Measurements from ENCODE around the gene DCBLD2.

DCBLD2 gene

GRCh38 chr3:98788651-98789050 lies 112.8 kb downstream of the DCBLD2 start:
- no peak for DNase-seq

GRCh38 chr3:98787181-98787580 lies 114.3 kb downstream of the DCBLD2 start:
- DNase-seq, result no peak

GRCh38 chr3:98786364-98787006 lies 115.0 kb downstream of the DCBLD2 start:
- no peak for DNase-seq

- no peak for DNase-seq
Observed at GRCh38 chr3:98784666-98785600, 116.6 kb downstream of the DCBLD2 start.

GRCh38 chr3:98784042-98784441 lies 117.5 kb downstream of the DCBLD2 start:
- no peak for DNase-seq

GRCh38 chr3:98782824-98783500 lies 118.5 kb downstream of the DCBLD2 start:
- DNase-seq, result no peak

GRCh38 chr3:98780343-98780742 lies 121.2 kb downstream of the DCBLD2 start:
- DNase-seq, result no peak

GRCh38 chr3:98779541-98780335 lies 121.8 kb downstream of the DCBLD2 start:
- no peak for DNase-seq

GRCh38 chr3:98778852-98779413 lies 122.6 kb downstream of the DCBLD2 start:
- no peak for DNase-seq

- DNase-seq, result no peak
Observed at GRCh38 chr3:98778383-98778782, 123.1 kb downstream of the DCBLD2 start.

- DNase-seq, result no peak
Observed at GRCh38 chr3:98777801-98778220, 123.7 kb downstream of the DCBLD2 start.

GRCh38 chr3:98777286-98777685 lies 124.2 kb downstream of the DCBLD2 start:
- DNase-seq, result no peak

- DNase-seq, result no peak
Observed at GRCh38 chr3:98776140-98776493, 125.4 kb downstream of the DCBLD2 start.

GRCh38 chr3:98775459-98776139 lies 125.9 kb downstream of the DCBLD2 start:
- no peak for DNase-seq

GRCh38 chr3:98772022-98772421 lies 129.5 kb downstream of the DCBLD2 start:
- DNase-seq, result no peak

- no peak for DNase-seq
Observed at GRCh38 chr3:98770261-98771039, 131.0 kb downstream of the DCBLD2 start.

- DNase-seq, result no peak
Observed at GRCh38 chr3:98769448-98769847, 132.0 kb downstream of the DCBLD2 start.

- no peak for DNase-seq
Observed at GRCh38 chr3:98768961-98769360, 132.5 kb downstream of the DCBLD2 start.

- no peak for DNase-seq
Observed at GRCh38 chr3:98766924-98767323, 134.6 kb downstream of the DCBLD2 start.

GRCh38 chr3:98765721-98766120 lies 135.8 kb downstream of the DCBLD2 start:
- no peak for DNase-seq

- no peak for DNase-seq
Observed at GRCh38 chr3:98764472-98764884, 137.0 kb downstream of the DCBLD2 start.
